Tibial nerve (tissue), 3 donors: ENCODE measurements around the gene PSAPL1.

Experiments
- CTCF ChIP-seq, 5 experiments: fragments of 200-600 bp in 3 of 5; fragments of 450-650 bp in 2 of 5; sonication (generic) in 3 of 5; IDR thresholded peaks; one replicate each; pipeline ENCODE4 v1.5.1; 2016 to 2019; ENCODE audit warnings: antibody characterized with exemption in 5 of 5, mild to moderate bottlenecking in 3 of 5, moderate library complexity in 2 of 5
- POLR2A ChIP-seq, 2 donors: fragments of 450-650 bp; IDR thresholded peaks; one replicate each; pipeline ENCODE4 v1.6.1; 2017; ENCODE audit warnings: antibody characterized with exemption in 2 of 2, mild to moderate bottlenecking in 2 of 2, moderate library complexity in 2 of 2

DNA sequence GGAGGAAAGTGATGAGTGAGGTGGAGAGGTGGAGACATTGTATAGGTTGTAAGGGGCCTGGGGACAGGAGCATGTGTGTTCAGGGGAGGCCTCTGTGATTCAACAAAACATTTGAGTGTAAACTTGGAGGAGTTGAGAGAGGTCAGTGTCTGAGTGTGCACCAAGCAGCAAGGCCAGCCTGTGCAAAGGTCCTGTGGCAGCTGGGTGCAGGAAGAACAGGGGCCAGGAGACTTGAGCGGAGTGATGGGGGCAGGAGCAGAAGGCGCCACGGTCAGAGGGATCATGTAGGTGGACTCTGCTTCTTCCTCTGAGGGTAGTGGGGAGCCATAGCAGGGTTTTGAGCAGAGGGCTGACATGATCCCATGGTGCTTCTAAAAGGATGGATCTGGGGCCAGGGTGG lies 9.6 kb upstream of the PSAPL1 start:
- TF ChIP-seq CTCF (IDR thresholded peaks at IDR 0.05) = no peak
- TF ChIP-seq POLR2A (IDR thresholded peaks at IDR 0.05) = no peak
